Activated CD4-positive, alpha-beta T cell treated with anti-CD3 and anti-CD28 coated beads, Interleukin-10, Interleukin-2, amounts not matched to agents 100 ng/mL and 50 ng/mL, durations not matched to agents 16 hours and 8 hours (primary cell): Measurements from ENCODE around the gene TGFB2.

Source experiments
- DNase-seq: peaks from one replicate; pipeline ENCODE4 v3.0.0-alpha.2; 2020

The TGFB2 gene

GRCh38 chr1:218467101-218468072 lies 122.3 kb downstream of the TGFB2 start:
- DNase-seq, result no peak

DNA sequence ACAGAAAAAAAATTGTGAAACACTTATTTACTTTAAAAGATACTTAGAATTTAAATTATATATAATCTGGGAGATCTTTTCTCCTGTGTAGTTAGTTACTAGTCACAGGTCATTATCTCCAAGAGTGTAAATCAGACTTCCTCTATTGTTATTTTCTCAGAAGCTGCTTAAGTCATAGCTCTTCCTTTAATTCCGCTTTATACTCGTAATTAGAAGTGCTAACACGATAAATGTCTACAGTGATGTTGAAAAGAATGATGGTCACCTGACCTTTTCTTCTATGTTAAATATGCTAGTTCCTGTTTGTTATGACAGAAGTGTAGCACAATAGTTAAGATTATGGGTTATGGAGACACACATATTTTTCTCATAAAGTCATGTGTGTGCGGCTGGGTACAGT lies 123.6 kb downstream of the TGFB2 start:
- DNase-seq, result no peak

DNA sequence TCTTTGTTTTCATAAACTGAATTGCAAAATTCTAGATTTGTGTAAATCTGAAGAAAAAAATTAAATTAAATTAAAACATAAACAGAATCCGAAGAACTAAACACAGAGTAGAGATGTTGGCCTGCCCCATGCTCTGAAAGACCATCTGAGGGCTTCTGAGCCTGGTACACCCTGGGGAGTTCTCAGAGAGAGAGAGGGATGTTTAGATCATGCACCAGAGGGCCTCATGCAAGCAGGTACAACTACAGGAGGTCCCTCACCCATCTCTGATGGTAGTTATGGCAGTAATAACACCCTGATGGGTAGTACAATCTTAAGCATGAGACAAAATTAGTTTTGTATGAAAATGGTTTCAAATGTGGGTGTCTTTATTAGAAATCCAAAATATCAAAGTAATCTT lies 127.7 kb downstream of the TGFB2 start:
- no peak for DNase-seq

- no peak for DNase-seq
Measured at GRCh38 chr1:218473522-218473921, 128.4 kb downstream of the TGFB2 start.

DNA sequence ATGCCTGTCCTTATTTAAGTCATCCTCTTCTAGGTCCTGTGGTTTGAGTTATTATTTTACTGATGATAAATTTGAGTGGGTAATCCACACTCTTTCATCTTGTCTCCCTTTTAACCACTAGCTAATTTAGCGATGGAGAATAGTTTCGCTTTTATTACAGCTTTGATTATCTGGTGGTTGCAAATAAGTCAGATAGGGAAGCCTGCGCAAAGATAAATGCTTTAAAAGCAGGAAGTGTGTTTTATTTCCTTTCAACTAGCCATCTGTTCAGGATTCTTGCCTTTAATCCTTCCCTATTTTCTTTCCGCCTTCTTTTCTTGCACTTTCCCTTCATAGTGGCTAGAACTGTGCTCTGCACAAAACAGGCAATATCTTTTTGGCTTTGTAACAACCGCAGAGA lies 129.0 kb downstream of the TGFB2 start:
- no peak for DNase-seq

GRCh38 chr1:218475275-218475674 lies 130.1 kb downstream of the TGFB2 start:
- no peak for DNase-seq

GRCh38 chr1:218475699-218476098 lies 130.6 kb downstream of the TGFB2 start:
- no peak for DNase-seq

DNA sequence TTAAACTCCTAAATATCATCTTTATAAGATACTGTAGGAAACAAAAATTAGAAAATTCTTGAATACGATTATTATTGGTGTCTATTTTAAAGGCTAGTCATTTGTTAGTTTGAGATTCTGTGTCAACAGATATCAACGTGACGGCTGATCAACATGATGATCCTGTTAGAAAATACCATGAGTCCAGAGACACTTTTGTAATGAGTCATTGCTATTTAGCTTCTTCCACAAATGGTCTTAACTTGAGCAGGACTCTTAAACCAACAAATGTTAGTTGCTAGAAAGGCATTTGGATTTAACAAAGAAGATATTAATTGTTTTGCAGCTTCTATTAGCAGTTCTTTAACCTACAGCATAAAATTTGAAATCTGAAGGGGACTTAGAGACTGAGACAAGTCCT lies 131.2 kb downstream of the TGFB2 start:
- no peak for DNase-seq

- DNase-seq, result no peak
Measured at GRCh38 chr1:218478336-218478735, 133.2 kb downstream of the TGFB2 start.

GRCh38 chr1:218479436-218480115 lies 134.4 kb downstream of the TGFB2 start:
- no peak for DNase-seq

DNA sequence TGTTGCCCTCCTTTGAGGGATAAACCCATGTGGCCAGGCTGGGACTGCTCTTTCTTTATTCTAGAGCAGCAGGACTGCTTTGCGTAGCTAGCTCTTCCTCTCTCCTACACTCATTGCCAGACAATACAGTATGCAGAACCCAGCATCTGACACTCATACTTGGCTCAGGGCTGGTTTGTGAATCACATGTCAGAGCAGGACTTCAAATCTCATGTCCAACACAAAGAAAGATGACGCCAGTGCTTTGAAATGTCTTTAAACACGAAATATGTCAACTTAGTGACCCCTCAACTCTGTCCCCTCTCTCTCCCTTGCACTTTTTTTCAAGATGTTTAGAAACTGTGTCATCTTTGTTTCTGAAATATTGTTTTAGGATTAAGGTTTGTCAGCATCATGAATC lies 135.0 kb downstream of the TGFB2 start:
- DNase-seq, result no peak

- DNase-seq, result no peak
Measured at GRCh38 chr1:218480588-218481099, 135.5 kb downstream of the TGFB2 start.

GRCh38 chr1:218481116-218481775 lies 136.1 kb downstream of the TGFB2 start:
- no peak for DNase-seq

GRCh38 chr1:218482683-218483082 lies 137.5 kb downstream of the TGFB2 start:
- no peak for DNase-seq

GRCh38 chr1:218485241-218485928 lies 140.2 kb downstream of the TGFB2 start:
- DNase-seq, result no peak

DNA sequence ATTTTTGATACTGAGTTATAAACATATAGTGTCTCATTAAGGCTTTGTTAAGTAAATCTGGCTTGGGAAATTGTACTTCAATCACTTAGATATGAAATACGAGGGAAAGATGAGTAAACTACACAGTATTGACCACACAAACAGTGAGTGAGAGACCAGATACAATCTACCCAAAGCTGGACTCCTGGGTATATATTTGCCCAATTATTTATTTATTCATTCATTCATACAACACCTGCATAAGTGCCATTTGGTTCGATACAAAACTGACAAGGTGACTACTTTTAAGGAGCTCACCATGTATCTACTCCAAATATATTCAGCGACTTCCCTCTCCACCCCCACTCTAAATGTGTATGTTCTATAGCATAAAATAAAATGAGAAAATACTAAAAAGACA lies 143.4 kb downstream of the TGFB2 start:
- DNase-seq, result no peak

- DNase-seq, result no peak
Measured at GRCh38 chr1:218488986-218489385, 143.8 kb downstream of the TGFB2 start.

DNA sequence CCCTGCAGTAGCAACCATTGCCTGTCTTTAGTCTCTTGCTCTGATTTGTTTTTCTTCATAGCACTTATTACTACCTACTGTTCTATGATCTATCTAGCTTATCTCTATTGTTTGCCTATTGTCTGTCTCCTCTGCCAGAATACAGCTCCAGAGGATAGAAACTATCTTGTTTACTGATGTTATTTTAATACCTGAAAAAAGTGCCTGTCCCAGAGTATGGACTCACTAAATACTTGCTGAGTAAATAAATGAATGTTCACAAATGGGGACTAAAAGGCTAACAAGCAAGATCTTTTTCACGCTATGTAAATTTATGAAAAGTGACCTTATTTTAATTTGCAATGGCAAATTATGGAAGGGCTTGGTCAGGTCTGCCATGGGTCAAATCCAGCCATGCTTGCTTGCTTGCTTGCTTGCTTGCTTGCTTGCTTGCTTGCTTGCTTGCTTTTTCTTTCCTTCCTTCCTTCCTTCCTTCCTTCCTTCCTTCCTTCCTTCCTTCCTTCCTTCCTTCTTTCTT lies 145.3 kb downstream of the TGFB2 start:
- DNase-seq, result no peak

- DNase-seq, result no peak
Measured at GRCh38 chr1:218492874-218493273, 147.7 kb downstream of the TGFB2 start.

GRCh38 chr1:218493986-218494385 lies 148.8 kb downstream of the TGFB2 start:
- no peak for DNase-seq
